Loucy (cell line): Measurements from ENCODE around the gene E2F3.

Experiments
- H2AFZ ChIP-seq: fragments of 200-600 bp; sonication (generic); 2 replicates; pipeline ENCODE4 v1.6.0; 2016; ENCODE audit warnings: antibody characterized with exemption, mild to moderate bottlenecking, low read length, moderate library complexity
- H3F3A ChIP-seq: fragments of 200-600 bp; 2 replicates; pipeline ENCODE4 v1.6.0; 2016; ENCODE audit warnings: antibody characterized with exemption, low read depth, mild to moderate bottlenecking
- H3K27me3 ChIP-seq: fragments of 200-600 bp; sonication (generic); 2 replicates; pipeline ENCODE4 v1.6.1; 2014; ENCODE audit warnings: low read length, mild to moderate bottlenecking; ENCODE audit not compliant: insufficient read depth, poor library complexity, severe bottlenecking
- H3K36me3 ChIP-seq: fragments of 200-600 bp; sonication (generic); 2 replicates; pipeline ENCODE4 v1.6.1; 2016; ENCODE audit warnings: low read length; ENCODE audit not compliant: insufficient read depth
- H3K4me1 ChIP-seq: fragments of 200-600 bp; sonication (generic); 2 replicates; pipeline ENCODE4 v1.5.1; 2014; ENCODE audit warnings: low read length, mild to moderate bottlenecking; ENCODE audit not compliant: insufficient read depth, poor library complexity, severe bottlenecking
- H3K4me2 ChIP-seq: fragments of 200-600 bp; sonication (generic); 2 replicates; pipeline ENCODE4 v1.6.0; 2014; ENCODE audit warnings: antibody characterized with exemption, low read length, low read depth, mild to moderate bottlenecking; ENCODE audit not compliant: poor library complexity, severe bottlenecking
- H3K4me3 ChIP-seq: fragments of 200-600 bp; sonication (generic); 2 replicates; pipeline ENCODE4 v1.5.1; 2014; ENCODE audit warnings: low read length, mild to moderate bottlenecking, mixed read lengths; ENCODE audit not compliant: poor library complexity, severe bottlenecking
- H3K79me2 ChIP-seq: fragments of 200-600 bp; sonication (generic); 2 replicates; pipeline ENCODE4 v1.6.1; 2014; ENCODE audit warnings: low read length; ENCODE audit not compliant: insufficient read depth
- H3K9ac ChIP-seq: fragments of 200-600 bp; sonication (generic); 2 replicates; pipeline ENCODE4 v1.6.0; 2014; ENCODE audit warnings: mild to moderate bottlenecking, low read depth, low read length, moderate library complexity; ENCODE audit not compliant: poor library complexity, severe bottlenecking
- H3K9me2 ChIP-seq: fragments of 200-600 bp; sonication (generic); replicated peaks from 2 replicates; pipeline ENCODE4 v1.6.1; 2016; ENCODE audit warnings: low read depth, low read length, mixed read lengths
- H3K9me3 ChIP-seq: fragments of 200-600 bp; sonication (generic); 2 replicates; pipeline ENCODE4 v1.6.1; 2014; ENCODE audit warnings: mild to moderate bottlenecking, antibody characterized with exemption, low read length, low read depth; ENCODE audit not compliant: insufficient read depth
- H4K20me1 ChIP-seq: fragments of 200-600 bp; sonication (generic); 2 replicates; pipeline ENCODE4 v1.6.0; 2014; ENCODE audit warnings: antibody characterized with exemption, low read length, mild to moderate bottlenecking; ENCODE audit not compliant: insufficient read depth, poor library complexity, severe bottlenecking
- EZH2phosphoT487 ChIP-seq: fragments of 200-600 bp; IDR thresholded peaks from 2 replicates; pipeline ENCODE4 v1.6.1; 2018; ENCODE audit warnings: antibody characterized with exemption, mild to moderate bottlenecking, moderate library complexity, borderline replicate concordance
- TF ChIP-seq, protein P1 (sequence below): fragments of 200-600 bp; sonication (generic); conservative IDR thresholded peaks from 2 replicates; pipeline ENCODE4 v1.5.1; 2014; ENCODE audit warnings: mild to moderate bottlenecking, antibody characterized with exemption, low read length

E2F3 gene

DNA sequence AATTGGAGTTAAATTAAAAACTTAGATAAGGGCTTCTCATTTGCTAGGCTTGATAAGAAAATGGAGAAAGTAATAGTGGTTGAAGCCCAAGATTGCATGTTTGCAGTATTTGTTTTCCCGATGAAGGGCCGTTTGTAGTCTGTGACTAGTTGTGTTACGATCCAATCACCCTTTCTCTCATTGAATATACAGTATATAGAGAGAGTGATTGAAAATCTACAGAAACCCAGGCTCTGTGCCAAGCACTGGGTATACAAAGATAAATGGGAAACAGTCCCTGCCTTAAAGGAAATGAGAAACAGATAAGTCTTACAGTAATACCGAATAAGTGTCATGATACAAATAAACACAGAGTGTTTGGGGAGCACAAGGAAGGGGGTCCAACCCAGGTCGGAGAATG is 77.4 kb downstream of the E2F3 start:
- H3K36me3 ChIP-seq: peaks cover 72% of the 10 kb centered on the region

DNA sequence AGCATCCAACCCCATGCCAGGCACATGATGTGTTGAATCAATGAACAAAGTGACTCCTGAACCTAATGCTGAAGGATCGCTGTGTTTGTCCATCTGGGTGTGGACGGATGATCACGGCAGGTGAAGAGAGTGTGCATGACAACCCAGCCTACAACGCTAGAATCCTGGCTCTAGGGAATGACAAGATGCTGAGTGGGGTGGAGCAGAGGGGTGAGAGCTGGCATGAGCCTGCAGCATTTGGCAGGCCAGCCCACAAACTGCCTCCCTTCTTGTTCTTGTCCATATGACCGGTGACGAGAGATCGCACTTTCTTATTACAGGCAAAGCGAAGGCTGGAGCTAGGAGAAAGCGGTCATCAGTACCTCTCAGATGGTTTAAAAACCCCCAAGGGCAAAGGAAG is 77.8 kb downstream of the E2F3 start:
- H4K20me1 ChIP-seq: peaks cover 21% of the 10 kb centered on the region
- no peaks in the 10 kb centered on the region; the same call in 1 of the 2 replicates for H3F3A ChIP-seq
- no peak overlapping the region for H3K4me2 ChIP-seq
- H2AFZ ChIP-seq: no peak overlapping the region
- H3K9me2 ChIP-seq: no peaks in the 10 kb centered on the region
- H3K36me3 ChIP-seq: peaks cover 72% of the 10 kb centered on the region
- H3K79me2 ChIP-seq: peaks cover 87% of the 10 kb centered on the region
- TF ChIP-seq EZH2phosphoT487: no peak
- TF ChIP-seq, protein P1, sequence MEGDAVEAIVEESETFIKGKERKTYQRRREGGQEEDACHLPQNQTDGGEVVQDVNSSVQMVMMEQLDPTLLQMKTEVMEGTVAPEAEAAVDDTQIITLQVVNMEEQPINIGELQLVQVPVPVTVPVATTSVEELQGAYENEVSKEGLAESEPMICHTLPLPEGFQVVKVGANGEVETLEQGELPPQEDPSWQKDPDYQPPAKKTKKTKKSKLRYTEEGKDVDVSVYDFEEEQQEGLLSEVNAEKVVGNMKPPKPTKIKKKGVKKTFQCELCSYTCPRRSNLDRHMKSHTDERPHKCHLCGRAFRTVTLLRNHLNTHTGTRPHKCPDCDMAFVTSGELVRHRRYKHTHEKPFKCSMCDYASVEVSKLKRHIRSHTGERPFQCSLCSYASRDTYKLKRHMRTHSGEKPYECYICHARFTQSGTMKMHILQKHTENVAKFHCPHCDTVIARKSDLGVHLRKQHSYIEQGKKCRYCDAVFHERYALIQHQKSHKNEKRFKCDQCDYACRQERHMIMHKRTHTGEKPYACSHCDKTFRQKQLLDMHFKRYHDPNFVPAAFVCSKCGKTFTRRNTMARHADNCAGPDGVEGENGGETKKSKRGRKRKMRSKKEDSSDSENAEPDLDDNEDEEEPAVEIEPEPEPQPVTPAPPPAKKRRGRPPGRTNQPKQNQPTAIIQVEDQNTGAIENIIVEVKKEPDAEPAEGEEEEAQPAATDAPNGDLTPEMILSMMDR: no peak
- no peaks in the 10 kb centered on the region for H3K27me3 ChIP-seq
- no peak overlapping the region for H3K9ac ChIP-seq
- no peaks in the 10 kb centered on the region for H3K4me1 ChIP-seq
- no peaks in the 10 kb centered on the region for H3K9me3 ChIP-seq
- no peak overlapping the region for H3K4me3 ChIP-seq

More for the DNA sequence above, 77.4 kb downstream of the E2F3 start:
- Histone ChIP-seq H3K27me3 (no peaks in the 10 kb centered on the region), H3K4me3 (no peak overlapping the region), H3K4me1 (peaks cover 3% of the 10 kb centered on the region), H2AFZ (no peak overlapping the region), H3K9me3 (no peaks in the 10 kb centered on the region), H3K4me2 (no peak overlapping the region), H4K20me1 (peaks cover 26% of the 10 kb centered on the region), H3K9me2 (no peaks in the 10 kb centered on the region), H3K79me2 (peaks cover 88% of the 10 kb centered on the region), H3K9ac (no peak overlapping the region), H3F3A (no peaks in the 10 kb centered on the region; the same call in 1 of the 2 replicates)
- TF ChIP-seq EZH2phosphoT487: no peak
- TF ChIP-seq, protein P1: no peak

DNA sequence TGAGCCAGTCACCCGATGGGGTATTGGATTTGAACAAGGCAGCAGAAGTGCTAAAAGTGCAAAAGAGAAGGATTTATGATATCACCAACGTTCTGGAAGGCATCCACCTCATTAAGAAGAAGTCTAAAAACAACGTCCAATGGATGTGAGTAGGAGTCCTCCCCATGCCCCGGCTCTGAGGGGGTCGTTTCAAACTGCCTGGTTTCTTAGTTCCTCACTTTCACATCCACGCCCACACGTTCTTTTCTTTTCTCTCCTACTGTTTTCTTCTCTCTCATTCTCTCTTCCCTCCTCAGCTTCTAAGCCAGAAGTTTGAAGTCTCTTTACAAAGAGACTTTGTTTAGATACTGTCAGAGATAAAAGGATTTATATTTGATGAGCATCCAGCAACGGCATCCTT is 79.6 kb downstream of the E2F3 start:
- H3K9me2 ChIP-seq: no peaks in the 10 kb centered on the region
- no peaks in the 10 kb centered on the region; the same call in 1 of the 2 replicates for H3F3A ChIP-seq
- H3K9me3 ChIP-seq: no peaks in the 10 kb centered on the region
- peaks cover 83% of the 10 kb centered on the region for H3K36me3 ChIP-seq
- no peaks in the 10 kb centered on the region for H3K27me3 ChIP-seq
- no peak overlapping the region for H3K9ac ChIP-seq
- H2AFZ ChIP-seq: no peak overlapping the region
- H3K4me3 ChIP-seq: no peak overlapping the region
- peaks cover 20% of the 10 kb centered on the region for H4K20me1 ChIP-seq
- peaks cover 70% of the 10 kb centered on the region for H3K79me2 ChIP-seq
- H3K4me1 ChIP-seq: no peaks in the 10 kb centered on the region
- TF ChIP-seq EZH2phosphoT487: no peak
- TF ChIP-seq, protein P1: no peak
- H3K4me2 ChIP-seq: no peak overlapping the region
